Measurements from ENCODE around the gene RDH8.

GRCh38 chr19:9966448-9966847 lies 46.8 kb upstream of the RDH8 start:
- TF ChIP-seq, protein P1, sequence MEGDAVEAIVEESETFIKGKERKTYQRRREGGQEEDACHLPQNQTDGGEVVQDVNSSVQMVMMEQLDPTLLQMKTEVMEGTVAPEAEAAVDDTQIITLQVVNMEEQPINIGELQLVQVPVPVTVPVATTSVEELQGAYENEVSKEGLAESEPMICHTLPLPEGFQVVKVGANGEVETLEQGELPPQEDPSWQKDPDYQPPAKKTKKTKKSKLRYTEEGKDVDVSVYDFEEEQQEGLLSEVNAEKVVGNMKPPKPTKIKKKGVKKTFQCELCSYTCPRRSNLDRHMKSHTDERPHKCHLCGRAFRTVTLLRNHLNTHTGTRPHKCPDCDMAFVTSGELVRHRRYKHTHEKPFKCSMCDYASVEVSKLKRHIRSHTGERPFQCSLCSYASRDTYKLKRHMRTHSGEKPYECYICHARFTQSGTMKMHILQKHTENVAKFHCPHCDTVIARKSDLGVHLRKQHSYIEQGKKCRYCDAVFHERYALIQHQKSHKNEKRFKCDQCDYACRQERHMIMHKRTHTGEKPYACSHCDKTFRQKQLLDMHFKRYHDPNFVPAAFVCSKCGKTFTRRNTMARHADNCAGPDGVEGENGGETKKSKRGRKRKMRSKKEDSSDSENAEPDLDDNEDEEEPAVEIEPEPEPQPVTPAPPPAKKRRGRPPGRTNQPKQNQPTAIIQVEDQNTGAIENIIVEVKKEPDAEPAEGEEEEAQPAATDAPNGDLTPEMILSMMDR (IDR thresholded peaks at IDR 0.05), result no peak
- no peak for TF ChIP-seq EP300 (IDR thresholded peaks at IDR 0.05)
- TF ChIP-seq POLR2AphosphoS5 (IDR thresholded peaks at IDR 0.05), result no peak
- TF ChIP-seq POLR2A (IDR thresholded peaks at IDR 0.05), result no peak
